GM23248 (cell line): Measurements from ENCODE around the gene GPR25. TPM values are rescaled to one million over a fixed set of nuclear protein-coding genes. Genes with fewer than 3 reads are reported as not detected.

ENCODE experiments used
- DNase-seq: peaks from one replicate; pipeline ENCODE4 v3.0.0-alpha.2; 2015
- H2AFZ ChIP-seq: fragments of 200-600 bp; sonication (generic); 2 replicates; pipeline ENCODE4 v1.6.1; 2016; ENCODE audit warnings: antibody characterized with exemption
- H3F3A ChIP-seq: fragments of 200-600 bp; sonication (generic); 2 replicates; pipeline ENCODE4 v1.6.1; 2016; ENCODE audit warnings: mild to moderate bottlenecking, antibody characterized with exemption, mixed run types; ENCODE audit not compliant: insufficient read depth
- H3K27ac ChIP-seq: fragments of 200-600 bp; sonication (generic); 2 replicates; pipeline ENCODE4 v1.5.1; 2016; ENCODE audit warnings: mild to moderate bottlenecking
- H3K27me3 ChIP-seq: fragments of 200-600 bp; sonication (generic); replicated peaks from 2 replicates; pipeline ENCODE4 v1.6.1; 2016; ENCODE audit warnings: mild to moderate bottlenecking; ENCODE audit not compliant: insufficient read depth
- H3K36me3 ChIP-seq: fragments of 200-600 bp; sonication (generic); 2 replicates; pipeline ENCODE4 v1.6.1; 2016; ENCODE audit warnings: low read depth, mild to moderate bottlenecking
- H3K4me1 ChIP-seq: fragments of 200-600 bp; sonication (generic); 2 replicates; pipeline ENCODE4 v1.6.1; 2016; ENCODE audit warnings: mild to moderate bottlenecking; ENCODE audit not compliant: insufficient read depth
- H3K4me2 ChIP-seq: fragments of 200-600 bp; sonication (generic); one replicate; pipeline ENCODE4 v1.6.1; 2016; ENCODE audit warnings: mild to moderate bottlenecking; ENCODE audit not compliant: unreplicated experiment
- H3K4me3 ChIP-seq: fragments of 200-600 bp; sonication (generic); 2 replicates; pipeline ENCODE4 v1.5.1; 2016; ENCODE audit warnings: mild to moderate bottlenecking
- H3K79me2 ChIP-seq: fragments of 200-600 bp; sonication (generic); 2 replicates; pipeline ENCODE4 v1.6.1; 2016; ENCODE audit warnings: mild to moderate bottlenecking; ENCODE audit not compliant: insufficient read depth
- H3K9ac ChIP-seq: fragments of 200-600 bp; sonication (generic); 2 replicates; pipeline ENCODE4 v1.6.1; 2016; ENCODE audit warnings: mild to moderate bottlenecking
- H3K9me2 ChIP-seq: fragments of 200-600 bp; sonication (generic); 2 replicates; pipeline ENCODE4 v1.6.1; 2016; ENCODE audit warnings: mixed run types, mild to moderate bottlenecking, moderate library complexity; ENCODE audit not compliant: insufficient read depth
- H3K9me3 ChIP-seq: fragments of 200-600 bp; sonication (generic); one replicate; pipeline ENCODE4 v1.6.1; 2017; ENCODE audit warnings: low read depth
- H4K20me1 ChIP-seq: fragments of 200-600 bp; sonication (generic); 2 replicates; pipeline ENCODE4 v1.6.0; 2016; ENCODE audit not compliant: insufficient read depth
- EZH2 ChIP-seq: fragments of 200-600 bp; sonication (generic); IDR thresholded peaks from 2 replicates; pipeline ENCODE4 v1.6.1; 2018; ENCODE audit warnings: antibody characterized with exemption, mild to moderate bottlenecking; ENCODE audit not compliant: insufficient read depth, poor library complexity, severe bottlenecking
- EZH2phosphoT487 ChIP-seq: fragments of 200-600 bp; sonication (generic); IDR thresholded peaks from 2 replicates; pipeline ENCODE4 v1.6.1; 2018; ENCODE audit warnings: antibody characterized with exemption, moderate library complexity, mild to moderate bottlenecking, low read depth; ENCODE audit not compliant: insufficient read depth
- WGBS, 2 experiments: methylation state at CpG; one replicate each; pipeline ENCODE4 v1.1.6; 2015 to 2017; ENCODE audit warnings: low lambda C conversion rate in 2 of 2, low coverage in 1 of 2; ENCODE audit errors: missing lambda C conversion rate in 2 of 2; 5-methylcytosine and 5-hydroxymethylcytosine counted together
- in situ Hi-C: fragments of 300-500 bp; cut with MboI; formaldehyde crosslinking; loops from 2 replicates; pipeline ENCODE4 v1.15.0; 2020
- polyA plus RNA-seq: library from polyadenylated mRNA; unstranded; fragments of >200 nt; fragmentation: Nextera tagmentation; extraction: Ambion mirVana; gene quantifications from 2 replicates; pipeline ENCODE4 v1.2.1, GENCODE V29; 2016
- total RNA-seq: library from RNA; depleted of rRNA; stranded (reverse); fragments of >200 nt; shearing (Covaris generic); gene quantifications from 2 replicates; pipeline ENCODE4 v1.2.3, GENCODE V29; 2014

GPR25 gene
- total and polyA plus RNA-seq, 2 experiments from 2014 or later: not detected

GRCh38 chr1:200892546-200892945, 19.8 kb downstream of the GPR25 start:
- in situ Hi-C loops: no loop called here
- Histone ChIP-seq H3K9me2 (no peaks in the 10 kb centered on the region), H4K20me1 (no peaks in the 10 kb centered on the region), H3K27ac (no peak overlapping the region), H2AFZ (no peak overlapping the region), H3K4me3 (no peak overlapping the region), H3K4me2 (no peak overlapping the region), H3F3A (no peaks in the 10 kb centered on the region), H3K9me3 (no peaks in the 10 kb centered on the region), H3K27me3 (peaks cover 48% of the 10 kb centered on the region), H3K36me3 (no peaks in the 10 kb centered on the region), H3K9ac (no peak overlapping the region), H3K79me2 (no peaks in the 10 kb centered on the region), H3K4me1 (no peaks in the 10 kb centered on the region)
- no peak for DNase-seq
- 87 to 94% methylated on average over 4 of the region's 4 CpGs for WGBS, 2 experiments
- TF ChIP-seq EZH2: no peak
- no peak for TF ChIP-seq EZH2phosphoT487

- no peaks in the 10 kb centered on the region for H3K4me1 ChIP-seq
- peaks cover 52% of the 10 kb centered on the region for H3K27me3 ChIP-seq
- TF ChIP-seq EZH2 (no peak), EZH2phosphoT487 (no peak)
- H3F3A ChIP-seq: no peaks in the 10 kb centered on the region
- H3K4me2 ChIP-seq: no peak overlapping the region
- H4K20me1 ChIP-seq: no peaks in the 10 kb centered on the region
- DNase-seq: no peak
- H3K4me3 ChIP-seq: no peak overlapping the region
- H3K36me3 ChIP-seq: no peaks in the 10 kb centered on the region
- in situ Hi-C loops: no loop called here
- no peaks in the 10 kb centered on the region for H3K9me2 ChIP-seq
- H3K9me3 ChIP-seq: no peaks in the 10 kb centered on the region
- no peaks in the 10 kb centered on the region for H3K79me2 ChIP-seq
- H2AFZ ChIP-seq: no peak overlapping the region
- no peak overlapping the region for H3K27ac ChIP-seq
- no peak overlapping the region for H3K9ac ChIP-seq
Observed at GRCh38 chr1:200892958-200893357, 20.2 kb downstream of the GPR25 start.

- Histone ChIP-seq H3K79me2 (no peaks in the 10 kb centered on the region), H3K9ac (no peak overlapping the region), H4K20me1 (no peaks in the 10 kb centered on the region), H3K27me3 (peaks cover 57% of the 10 kb centered on the region), H2AFZ (no peak overlapping the region), H3K4me2 (no peak overlapping the region), H3K9me3 (no peaks in the 10 kb centered on the region), H3K4me1 (no peaks in the 10 kb centered on the region), H3K4me3 (no peak overlapping the region), H3K27ac (no peak overlapping the region), H3F3A (no peaks in the 10 kb centered on the region), H3K9me2 (no peaks in the 10 kb centered on the region), H3K36me3 (no peaks in the 10 kb centered on the region)
- in situ Hi-C loops: no loop called here
- WGBS, 2 experiments: 44 to 48% methylated on average over 5 to 6 of the region's 6 CpGs
- TF ChIP-seq EZH2phosphoT487: no peak
- no peak for TF ChIP-seq EZH2
- DNase-seq: no peak
Observed at GRCh38 chr1:200893411-200893901, 20.7 kb downstream of the GPR25 start.

GRCh38 chr1:200894712-200895442, 22.1 kb downstream of the GPR25 start, which contains the start of gene INAVA:
INAVA (plus strand) TSS chr1:200894900; CDS start chr1:200898401, 3,501 bp downstream.
- H3K27me3 ChIP-seq: peaks cover 44% of the 10 kb centered on the region
- H3K36me3 ChIP-seq: no peaks in the 10 kb centered on the region
- no peak within 1 kb of the TSS for H3K4me2 ChIP-seq
- H3K9me2 ChIP-seq: no peaks in the 10 kb centered on the region
- 71 to 81% methylated on average over 14 to 15 of the region's 15 CpGs for WGBS, 2 experiments
- H2AFZ ChIP-seq: no peak within 1 kb of the TSS
- H3K4me3 ChIP-seq: no peak within 1 kb of the TSS
- TF ChIP-seq EZH2 (no peak), EZH2phosphoT487 (no peak)
- H3K79me2 ChIP-seq: no peaks in the 10 kb centered on the region
- H3K9ac ChIP-seq: no peak within 1 kb of the TSS
- no peaks in the 10 kb centered on the region for H3F3A ChIP-seq
- H3K4me1 ChIP-seq: no peaks in the 10 kb centered on the region
- in situ Hi-C loops: no loop called here
- no peaks in the 10 kb centered on the region for H3K9me3 ChIP-seq
- no peak within 1 kb of the TSS for H3K27ac ChIP-seq
- no peaks in the 10 kb centered on the region for H4K20me1 ChIP-seq
- DNase-seq: no peak
